Psoas muscle (tissue), 8 donors: Measurements from ENCODE around the gene NUP188. TPM values are rescaled to one million over a fixed set of nuclear protein-coding genes. Genes with fewer than 3 reads are reported as not detected.

ENCODE experiments used
- ATAC-seq, 4 donors: fragments of 200-7000 bp; cut with Tn5 transposase; one replicate each; pipeline ENCODE4 v1.9.1; 2020; ENCODE audit warnings: moderate library complexity in 3 of 4, mild to moderate bottlenecking in 2 of 4
- DNase-seq, 2 donors: peaks; one replicate each; pipeline ENCODE4 v3.0.0-alpha.2; 2020
- H3K27ac ChIP-seq: fragments of 200-600 bp; one replicate; pipeline ENCODE4 v1.8.0; 2022
- H3K27me3 ChIP-seq, 3 donors: fragments of 200-600 bp in 1 of 3; one replicate each; pipeline versions ENCODE4 v1.6.1 to v1.8.0; 2013 to 2022; ENCODE audit warnings: low read length in 2 of 3, mild to moderate bottlenecking in 2 of 3, moderate library complexity in 1 of 3; ENCODE audit not compliant: insufficient read depth in 3 of 3
- H3K36me3 ChIP-seq, 2 donors: fragments of 200-600 bp in 1 of 2; one replicate each; pipeline versions ENCODE4 v1.6.1 to v1.8.0; 2013 to 2022; ENCODE audit warnings: low read depth in 1 of 2, mild to moderate bottlenecking in 1 of 2, moderate library complexity in 1 of 2; ENCODE audit not compliant: insufficient read depth in 1 of 2
- H3K4me1 ChIP-seq: fragments of 200-600 bp; one replicate; pipeline ENCODE4 v1.8.0; 2022
- H3K4me3 ChIP-seq: fragments of 200-600 bp; one replicate; pipeline ENCODE4 v1.8.0; 2022; ENCODE audit warnings: mild to moderate bottlenecking
- H3K9me3 ChIP-seq: fragments of 200-600 bp; one replicate; pipeline ENCODE4 v1.8.0; 2022
- WGBS, 3 donors: extraction: QIAGEN DNeasy Blood & Tissue Kit; methylation state at CpG; one replicate each; pipeline versions ENCODE4 v1.1.6 to v1.1.7; 2013; 5-methylcytosine and 5-hydroxymethylcytosine counted together
- intact Hi-C, 2 donors: fragments of 100-400 bp; cut with DNase I; formaldehyde crosslinking; loops; one replicate each; pipeline versions ENCODE4 v1.11.0 to v1.14.2; 2022
- polyA plus RNA-seq, 3 donors: library from polyadenylated mRNA; stranded (reverse); fragments of 200-250 nt; gene quantifications; one replicate each; pipeline ENCODE4 v1.2.3, GENCODE V29; 2013
- total RNA-seq, 4 donors: library from RNA; stranded (reverse); fragmentation: NEBNext Ultra II Directional in 2 of 4; extraction: Animal tissue kit (Norgen Biotek cat#: 25700) in 2 of 4; gene quantifications; one replicate each; pipeline versions ENCODE4 v1.2.1 to v1.2.4, GENCODE V29; 2021 to 2023
- TF ChIP-seq, protein P1 (sequence below): fragments of 200-600 bp; IDR thresholded peaks from one replicate; pipeline ENCODE4 v1.8.0; 2022; ENCODE audit warnings: antibody characterized with exemption
- donor health status: healthy with polysubstance abuse.
- donor health status: DM: no; HTN: no; CAD: no; lungs with moderate emphysema.
- donor health status: Bipolar disorder and iron deficiency.
- donor health status: healthy.
- donor health status: DM: yes; HTN: yes; CAD: no.
- donor health status: DM: no; HTN: no; CAD: no.
- donor health status: DM: no; HTN: no; CAD: no.
- donor health status: DM: yes; HTN: yes; CAD: no.

NUP188 gene
- total and polyA plus RNA-seq, 7 donors = 9.8 to 28.1 (median 25.1) TPM

DNA sequence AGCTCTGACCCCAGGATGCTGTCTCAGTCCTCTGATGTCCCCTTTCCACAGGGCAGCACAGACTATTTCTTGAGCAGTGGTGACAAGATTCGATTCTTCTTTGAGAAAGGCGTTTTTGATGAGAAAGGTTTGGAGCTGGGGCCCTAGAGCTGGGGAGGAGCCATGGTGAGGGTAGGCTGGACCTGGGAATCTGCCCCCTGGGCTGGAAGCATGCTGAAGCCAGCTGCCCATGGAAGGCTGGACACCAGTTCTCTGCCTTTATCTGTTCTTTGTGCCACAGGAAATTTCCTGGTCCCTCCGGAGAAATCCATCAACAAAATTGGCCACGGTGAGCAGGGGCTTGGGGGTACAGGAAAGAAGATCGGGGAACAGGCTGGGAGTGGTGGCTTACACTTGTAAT is 13.8 kb upstream of the NUP188 start:
- H3K27me3 ChIP-seq = no peaks in the 10 kb centered on the region
- H3K4me3 ChIP-seq = no peak overlapping the region
- H3K27ac ChIP-seq = no peak overlapping the region
- no peaks in the 10 kb centered on the region for H3K9me3 ChIP-seq
- WGBS, 3 donors = 79 to 87% (median 85%) methylated on average over 5 of the region's 5 CpGs
- TF ChIP-seq, protein P1, sequence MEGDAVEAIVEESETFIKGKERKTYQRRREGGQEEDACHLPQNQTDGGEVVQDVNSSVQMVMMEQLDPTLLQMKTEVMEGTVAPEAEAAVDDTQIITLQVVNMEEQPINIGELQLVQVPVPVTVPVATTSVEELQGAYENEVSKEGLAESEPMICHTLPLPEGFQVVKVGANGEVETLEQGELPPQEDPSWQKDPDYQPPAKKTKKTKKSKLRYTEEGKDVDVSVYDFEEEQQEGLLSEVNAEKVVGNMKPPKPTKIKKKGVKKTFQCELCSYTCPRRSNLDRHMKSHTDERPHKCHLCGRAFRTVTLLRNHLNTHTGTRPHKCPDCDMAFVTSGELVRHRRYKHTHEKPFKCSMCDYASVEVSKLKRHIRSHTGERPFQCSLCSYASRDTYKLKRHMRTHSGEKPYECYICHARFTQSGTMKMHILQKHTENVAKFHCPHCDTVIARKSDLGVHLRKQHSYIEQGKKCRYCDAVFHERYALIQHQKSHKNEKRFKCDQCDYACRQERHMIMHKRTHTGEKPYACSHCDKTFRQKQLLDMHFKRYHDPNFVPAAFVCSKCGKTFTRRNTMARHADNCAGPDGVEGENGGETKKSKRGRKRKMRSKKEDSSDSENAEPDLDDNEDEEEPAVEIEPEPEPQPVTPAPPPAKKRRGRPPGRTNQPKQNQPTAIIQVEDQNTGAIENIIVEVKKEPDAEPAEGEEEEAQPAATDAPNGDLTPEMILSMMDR = no peak
- intact Hi-C loops = no loop called here
- DNase-seq (peak in 1 of 2 donors; percentile 19), ATAC-seq (no peak)
- peaks cover 0 to 27% of the 10 kb centered on the region in 2 donors for H3K36me3 ChIP-seq
- H3K4me1 ChIP-seq = no peaks in the 10 kb centered on the region

DNA sequence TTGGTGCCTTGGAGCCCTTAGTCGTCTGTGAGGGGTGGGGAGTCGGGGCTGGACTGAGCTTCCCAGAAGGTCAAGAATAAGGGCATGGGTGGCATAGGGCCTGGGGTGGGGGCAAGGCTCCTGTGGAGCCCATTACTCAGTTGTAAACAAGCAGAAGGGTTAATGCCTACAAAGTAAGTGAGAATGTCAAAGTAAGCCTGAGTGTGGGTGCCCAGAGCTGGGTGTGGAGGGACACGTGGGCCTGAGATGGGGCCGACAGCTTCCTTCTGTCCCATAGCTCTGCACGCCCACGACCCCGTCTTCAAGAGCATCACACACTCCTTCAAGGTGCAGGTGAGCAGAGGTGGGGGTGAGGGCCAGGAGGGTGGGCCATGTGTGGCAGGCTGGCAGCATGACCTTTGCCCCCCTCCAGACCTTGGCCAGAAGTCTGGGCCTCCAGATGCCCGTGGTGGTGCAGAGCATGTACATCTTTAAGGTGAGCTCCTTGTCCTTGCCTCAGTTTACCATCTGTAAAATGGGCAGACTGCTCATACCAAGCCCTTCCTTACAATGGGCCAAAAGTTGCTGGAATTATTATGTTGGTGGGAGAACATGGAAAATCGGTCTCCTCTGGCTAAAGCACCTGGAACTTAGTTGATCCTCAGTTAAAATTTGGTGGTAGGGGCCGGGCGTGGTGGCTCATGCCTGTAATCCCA is 11.2 kb upstream of the NUP188 start:
- Histone ChIP-seq H3K4me1 (no peaks in the 10 kb centered on the region), H3K9me3 (no peaks in the 10 kb centered on the region), H3K27ac (no peak overlapping the region), H3K36me3 (peaks cover 0 to 27% of the 10 kb centered on the region in 2 donors), H3K27me3 (no peaks in the 10 kb centered on the region), H3K4me3 (no peak overlapping the region)
- intact Hi-C loops = no loop called here
- DNase-seq (peak in 1 of 2 donors; percentile 10), ATAC-seq (no peak)
- 86 to 94% (median 88%) methylated on average over 11 of the region's 11 CpGs for WGBS, 3 donors
- TF ChIP-seq, protein P1 = no peak

DNA sequence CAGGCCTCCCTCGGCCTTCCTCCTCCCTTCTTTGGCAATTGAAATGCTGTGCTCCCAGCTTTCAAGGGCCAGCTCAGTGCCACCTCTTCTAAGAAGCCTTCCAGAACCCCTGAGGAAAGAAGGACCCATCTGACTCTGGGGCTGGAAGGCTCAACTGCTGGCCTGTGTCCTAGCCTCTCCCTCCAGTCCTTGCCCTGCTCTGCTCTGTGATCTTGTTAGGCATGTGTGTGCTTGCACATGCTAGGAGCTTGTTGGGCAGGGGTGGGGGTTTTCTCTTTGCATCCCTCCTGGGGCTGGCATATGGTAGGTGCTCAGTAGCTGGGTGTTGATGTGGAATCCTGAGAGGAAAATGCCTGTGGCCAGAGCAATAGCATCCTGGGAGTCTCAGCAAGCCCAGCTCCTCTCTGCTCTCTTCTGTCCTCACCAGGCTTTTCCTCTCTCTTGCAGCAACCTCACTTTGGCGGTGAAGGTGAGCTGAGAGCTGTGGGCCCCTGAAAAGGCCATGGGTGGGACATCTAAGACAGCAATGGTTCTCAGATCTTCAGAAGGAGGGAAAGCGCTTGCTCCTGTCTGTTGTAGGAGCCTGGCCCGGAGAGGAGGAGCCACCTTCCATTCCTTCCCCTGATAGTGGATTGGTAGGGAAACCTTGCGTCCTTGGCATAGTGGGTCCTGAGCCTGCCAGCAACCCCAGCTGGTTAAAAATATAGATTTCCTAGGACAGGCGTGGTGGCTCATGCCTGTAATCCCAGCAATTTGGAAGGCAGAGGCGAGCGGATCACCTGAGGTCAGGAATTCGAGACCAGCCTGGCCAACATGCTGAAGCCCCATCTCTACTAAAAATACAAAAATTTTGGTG is 10.0 kb upstream of the NUP188 start:
- 74 to 88% (median 87%) methylated on average over 9 of the region's 9 CpGs for WGBS, 3 donors
- peak in 1 of 2 donors; percentile 21 for DNase-seq
- Histone ChIP-seq H3K4me3 (no peak overlapping the region), H3K27me3 (no peaks in the 10 kb centered on the region), H3K4me1 (no peaks in the 10 kb centered on the region), H3K27ac (no peak overlapping the region), H3K9me3 (no peaks in the 10 kb centered on the region), H3K36me3 (peaks cover 0 to 33% of the 10 kb centered on the region in 2 donors)
- intact Hi-C loops = no loop called here
- ATAC-seq = peak in 2 of 4 donors; percentile 49 to 70
- TF ChIP-seq, protein P1 = no peak

DNA sequence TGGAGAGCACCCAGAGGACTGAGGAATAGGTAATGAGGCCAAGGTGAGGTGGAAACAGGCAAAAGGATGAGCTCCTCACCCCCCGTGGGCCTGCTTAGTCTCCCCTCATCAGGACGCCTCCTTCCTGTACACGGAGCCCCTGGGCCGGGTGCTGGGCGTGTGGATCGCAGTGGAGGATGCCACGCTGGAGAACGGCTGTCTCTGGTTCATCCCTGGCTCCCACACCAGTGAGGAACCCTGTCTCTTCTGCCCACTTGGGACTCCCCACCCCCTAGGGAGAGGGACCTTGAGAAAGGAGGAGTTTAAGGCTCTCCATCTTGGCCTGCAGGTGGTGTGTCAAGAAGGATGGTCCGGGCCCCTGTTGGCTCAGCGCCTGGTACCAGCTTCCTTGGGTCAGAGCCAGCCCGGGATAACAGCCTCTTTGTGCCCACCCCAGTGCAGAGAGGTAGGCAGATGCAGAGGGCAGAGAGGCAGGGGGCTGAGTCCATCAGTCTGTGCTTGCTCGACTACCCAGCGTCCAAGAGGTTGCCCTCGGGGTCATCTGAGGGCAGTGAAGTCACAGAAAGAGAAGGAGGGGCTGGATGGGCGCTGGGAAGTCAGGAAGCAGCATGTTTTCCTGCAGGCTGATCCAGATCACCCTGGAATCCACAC is 7.1 kb upstream of the NUP188 start:
- TF ChIP-seq, protein P1 = no peak
- H3K36me3 ChIP-seq = peaks cover 0 to 28% of the 10 kb centered on the region in 2 donors
- WGBS, 3 donors = 54 to 58% (median 54%) methylated on average over 15 of the region's 15 CpGs

More for the DNA sequence above, 7.1 kb upstream of the NUP188 start:
- intact Hi-C loops = loop anchor here in 1 of 2 donors (10.0 kb wide), 1 partner anchor 216 kb away; the partner anchor contains the start of gene ZDHHC12
- no peak overlapping the region for H3K4me3 ChIP-seq
- peak in 2 of 4 donors; percentile 26 to 42 for ATAC-seq
- peak in 1 of 2 donors; percentile 42 for DNase-seq
- no peaks in the 10 kb centered on the region for H3K4me1 ChIP-seq
- no peaks in the 10 kb centered on the region for H3K9me3 ChIP-seq
- H3K27ac ChIP-seq = no peak overlapping the region
- no peaks in the 10 kb centered on the region for H3K27me3 ChIP-seq
